ENCODE measurements around the gene FILIP1.

FILIP1 gene

GRCh38 chr6:75331151-75331550 lies 162.4 kb downstream of the FILIP1 start:
- DNase-seq, result no peak

GRCh38 chr6:75329703-75330102 lies 163.9 kb downstream of the FILIP1 start:
- no peak for DNase-seq

GRCh38 chr6:75327807-75328206 lies 165.8 kb downstream of the FILIP1 start:
- no peak for DNase-seq

- no peak for DNase-seq
Measured at GRCh38 chr6:75326557-75327258, 166.9 kb downstream of the FILIP1 start.

GRCh38 chr6:75318900-75319299 lies 174.7 kb downstream of the FILIP1 start:
- DNase-seq, result no peak

GRCh38 chr6:75317503-75318206 lies 175.9 kb downstream of the FILIP1 start:
- no peak for DNase-seq

- no peak for DNase-seq
Measured at GRCh38 chr6:75315978-75316377, 177.6 kb downstream of the FILIP1 start.

- DNase-seq, result no peak
Measured at GRCh38 chr6:75308250-75308988, 185.2 kb downstream of the FILIP1 start.

GRCh38 chr6:75307364-75308004 lies 186.1 kb downstream of the FILIP1 start:
- no peak for DNase-seq

GRCh38 chr6:75306064-75306463 lies 187.5 kb downstream of the FILIP1 start:
- DNase-seq, result no peak

- DNase-seq, result no peak
Measured at GRCh38 chr6:75305573-75305972, 188.0 kb downstream of the FILIP1 start.

- DNase-seq, result no peak
Measured at GRCh38 chr6:75302280-75302679, 191.3 kb downstream of the FILIP1 start.

GRCh38 chr6:75301537-75301936 lies 192.1 kb downstream of the FILIP1 start:
- DNase-seq, result no peak

GRCh38 chr6:75301088-75301487 lies 192.5 kb downstream of the FILIP1 start:
- DNase-seq, result no peak

GRCh38 chr6:75300531-75300855 lies 193.1 kb downstream of the FILIP1 start:
- DNase-seq, result no peak

GRCh38 chr6:75299801-75300530 lies 193.6 kb downstream of the FILIP1 start:
- no peak for DNase-seq

GRCh38 chr6:75296811-75297779 lies 196.5 kb downstream of the FILIP1 start:
- DNase-seq, result peak; percentile 61

- DNase-seq, result no peak
Measured at GRCh38 chr6:75292555-75292954, 201.0 kb downstream of the FILIP1 start.

GRCh38 chr6:75291744-75292143 lies 201.9 kb downstream of the FILIP1 start:
- DNase-seq, result no peak

GRCh38 chr6:75291331-75291730 lies 202.3 kb downstream of the FILIP1 start:
- no peak for DNase-seq

- no peak for DNase-seq
Measured at GRCh38 chr6:75290136-75290945, 203.3 kb downstream of the FILIP1 start.

Data from NCI-H774 (cell line).